ENCODE results near the gene IGSF23. TPM values are rescaled to one million over a fixed set of nuclear protein-coding genes. Genes with fewer than 3 reads are reported as not detected.

IGSF23 gene
- polyA plus RNA-seq, 3 donors, result 0.23 to 0.46 (median 0.44) TPM

DNA sequence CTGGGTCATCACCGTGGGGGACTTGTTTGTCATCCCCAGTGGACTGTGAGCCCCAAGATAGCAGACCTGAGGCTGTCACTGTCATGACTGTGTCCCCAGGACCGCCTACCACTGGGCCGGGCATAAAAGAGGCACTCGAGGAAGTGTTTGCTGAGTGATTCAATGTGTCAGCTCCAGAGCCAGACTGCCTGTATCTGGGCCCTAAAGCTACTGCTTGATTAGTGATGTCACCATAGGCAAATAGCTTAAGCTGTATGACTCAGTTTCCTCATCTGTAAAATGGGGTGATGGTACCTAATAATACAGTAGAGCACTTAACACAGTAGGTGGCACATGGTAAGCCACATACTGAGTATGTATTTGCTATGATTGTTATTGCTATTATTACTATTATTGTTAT is 46.7 kb downstream of the IGSF23 start:
- peaks cover 0 to 3% (median 2%) of the 10 kb centered on the region in 3 donors for H3K27me3 Mint-ChIP-seq (ENCODE audit: low read depth in 3 of 3)
- H2AFZ ChIP-seq (ENCODE audit: insufficient read depth, low read depth, low read length, poor library complexity, severe bottlenecking), result no peak overlapping the region
- no peaks in the 10 kb centered on the region for H4K20me1 ChIP-seq (ENCODE audit: insufficient read depth, low read length)
- H3K36me3 Mint-ChIP-seq, result peaks cover 61 to 75% of the 10 kb centered on the region in 2 donors
- H3K27ac Mint-ChIP-seq, result no peak overlapping the region
- no peaks in the 10 kb centered on the region for H3K9me3 Mint-ChIP-seq
- DNase-seq, result no peak
- peaks cover 6% of the 10 kb centered on the region for H3K4me1 Mint-ChIP-seq
- no peaks in the 10 kb centered on the region for H3K9me3 ChIP-seq (replicated peaks in 1 of 2; ENCODE audit: control insufficient read depth in 1 of 2, insufficient read depth in 1 of 2, low read length in 2 of 2)
- intact Hi-C loops (cut with micrococcal nuclease), result no loop called here
- H3K36me3 ChIP-seq (replicated peaks in 1 of 2; ENCODE audit: control insufficient read depth in 1 of 2, insufficient read depth in 2 of 2, low read length in 2 of 2), result peaks cover 62 to 83% of the 10 kb centered on the region in 2 donors
- no peak overlapping the region for H3K4me3 ChIP-seq (replicated peaks in 1 of 3; ENCODE audit: low read depth in 2 of 3, low read length in 3 of 3)
- 91% methylated on average over 3 of the region's 4 CpGs for WGBS (ENCODE audit: insufficient coverage)
- H3K79me2 ChIP-seq (ENCODE audit: insufficient read depth, low read length), result no peaks in the 10 kb centered on the region
- no peaks in the 10 kb centered on the region for H3K4me1 ChIP-seq (ENCODE audit: control insufficient read depth in 1 of 2, insufficient read depth in 2 of 2, low read length in 2 of 2)
- no peak overlapping the region for H3K4me2 ChIP-seq (replicated peaks; ENCODE audit: extremely low read depth, low read length, poor library complexity, severe bottlenecking)
- TF ChIP-seq, protein P1, sequence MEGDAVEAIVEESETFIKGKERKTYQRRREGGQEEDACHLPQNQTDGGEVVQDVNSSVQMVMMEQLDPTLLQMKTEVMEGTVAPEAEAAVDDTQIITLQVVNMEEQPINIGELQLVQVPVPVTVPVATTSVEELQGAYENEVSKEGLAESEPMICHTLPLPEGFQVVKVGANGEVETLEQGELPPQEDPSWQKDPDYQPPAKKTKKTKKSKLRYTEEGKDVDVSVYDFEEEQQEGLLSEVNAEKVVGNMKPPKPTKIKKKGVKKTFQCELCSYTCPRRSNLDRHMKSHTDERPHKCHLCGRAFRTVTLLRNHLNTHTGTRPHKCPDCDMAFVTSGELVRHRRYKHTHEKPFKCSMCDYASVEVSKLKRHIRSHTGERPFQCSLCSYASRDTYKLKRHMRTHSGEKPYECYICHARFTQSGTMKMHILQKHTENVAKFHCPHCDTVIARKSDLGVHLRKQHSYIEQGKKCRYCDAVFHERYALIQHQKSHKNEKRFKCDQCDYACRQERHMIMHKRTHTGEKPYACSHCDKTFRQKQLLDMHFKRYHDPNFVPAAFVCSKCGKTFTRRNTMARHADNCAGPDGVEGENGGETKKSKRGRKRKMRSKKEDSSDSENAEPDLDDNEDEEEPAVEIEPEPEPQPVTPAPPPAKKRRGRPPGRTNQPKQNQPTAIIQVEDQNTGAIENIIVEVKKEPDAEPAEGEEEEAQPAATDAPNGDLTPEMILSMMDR (IDR thresholded peaks at IDR 0.05), result no peak
- H3K9ac ChIP-seq (ENCODE audit: insufficient read depth, low read length, poor library complexity, severe bottlenecking), result no peak overlapping the region
- H3K27me3 ChIP-seq (ENCODE audit: control insufficient read depth in 2 of 2, insufficient read depth in 2 of 2, low read length in 2 of 2), result no peaks in the 10 kb centered on the region
- H3K4me3 Mint-ChIP-seq, result no peak overlapping the region
- H3K27ac ChIP-seq (ENCODE audit: low read depth in 1 of 2, low read length in 2 of 2), result no peak overlapping the region

DNA sequence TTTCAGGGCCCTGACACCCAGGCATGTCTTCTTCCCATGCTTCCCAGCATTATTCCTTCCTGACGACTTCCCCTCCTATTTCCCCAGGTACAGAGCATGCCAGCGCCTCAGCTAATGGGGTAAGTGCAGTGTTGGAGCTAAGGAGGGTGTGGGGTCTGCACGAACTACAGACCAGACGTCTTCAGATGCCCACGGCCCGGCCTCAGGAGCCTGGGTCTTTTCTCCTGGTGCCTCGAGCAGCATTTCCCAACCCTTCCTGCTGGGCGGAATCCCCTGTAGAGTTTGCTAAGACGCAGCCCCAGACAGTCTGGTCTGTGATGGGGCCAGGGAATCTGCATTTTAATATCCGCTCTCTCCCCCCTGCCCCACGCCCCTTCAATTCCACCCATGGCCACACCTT is 47.8 kb downstream of the IGSF23 start:
- Histone ChIP-seq H3K9me3 (replicated peaks in 1 of 2; ENCODE audit: control insufficient read depth in 1 of 2, insufficient read depth in 1 of 2, low read length in 2 of 2) (no peaks in the 10 kb centered on the region), H3K79me2 (ENCODE audit: insufficient read depth, low read length) (no peaks in the 10 kb centered on the region), H2AFZ (ENCODE audit: insufficient read depth, low read depth, low read length, poor library complexity, severe bottlenecking) (no peak overlapping the region), H3K4me3 (replicated peaks in 1 of 3; ENCODE audit: low read depth in 2 of 3, low read length in 3 of 3) (no peak overlapping the region), H3K9ac (ENCODE audit: insufficient read depth, low read length, poor library complexity, severe bottlenecking) (no peak overlapping the region), H3K27ac (ENCODE audit: low read depth in 1 of 2, low read length in 2 of 2) (no peak overlapping the region), H3K27me3 (ENCODE audit: control insufficient read depth in 2 of 2, insufficient read depth in 2 of 2, low read length in 2 of 2) (no peaks in the 10 kb centered on the region), H3K4me2 (replicated peaks; ENCODE audit: extremely low read depth, low read length, poor library complexity, severe bottlenecking) (no peak overlapping the region), H3K4me1 (ENCODE audit: control insufficient read depth in 1 of 2, insufficient read depth in 2 of 2, low read length in 2 of 2) (no peaks in the 10 kb centered on the region), H3K36me3 (replicated peaks in 1 of 2; ENCODE audit: control insufficient read depth in 1 of 2, insufficient read depth in 2 of 2, low read length in 2 of 2) (peaks cover 52 to 71% of the 10 kb centered on the region in 2 donors), H4K20me1 (ENCODE audit: insufficient read depth, low read length) (no peaks in the 10 kb centered on the region)
- Mint-ChIP-seq H3K27ac (no peak overlapping the region), H3K27me3 (ENCODE audit: low read depth in 3 of 3) (peaks cover 0 to 6% (median 1%) of the 10 kb centered on the region in 3 donors), H3K4me1 (peaks cover 6% of the 10 kb centered on the region), H3K36me3 (peaks cover 52 to 63% of the 10 kb centered on the region in 2 donors), H3K4me3 (no peak overlapping the region), H3K9me3 (no peaks in the 10 kb centered on the region)
- intact Hi-C loops (cut with micrococcal nuclease), result no loop called here
- WGBS (ENCODE audit: insufficient coverage), result no CpG with 5 or more reads among the region's 11 CpGs
- TF ChIP-seq, protein P1 (IDR thresholded peaks at IDR 0.05), result no peak
- no peak for DNase-seq
